ENCODE data around the gene NMNAT2. TPM values are rescaled to one million over a fixed set of nuclear protein-coding genes. Genes with fewer than 3 reads are reported as not detected.

NMNAT2 gene
- polyA plus RNA-seq, 12 donors: 0.76 to 2.1 (median 1.6) TPM; not detected in 2

GRCh38 chr1:183239793-183240525 lies 178.2 kb downstream of the NMNAT2 start:
- peak; percentile 82 for DNase-seq

- no peak for DNase-seq
These were observed 178.9 kb downstream of the NMNAT2 start for GRCh38 chr1:183239220-183239742.

DNA sequence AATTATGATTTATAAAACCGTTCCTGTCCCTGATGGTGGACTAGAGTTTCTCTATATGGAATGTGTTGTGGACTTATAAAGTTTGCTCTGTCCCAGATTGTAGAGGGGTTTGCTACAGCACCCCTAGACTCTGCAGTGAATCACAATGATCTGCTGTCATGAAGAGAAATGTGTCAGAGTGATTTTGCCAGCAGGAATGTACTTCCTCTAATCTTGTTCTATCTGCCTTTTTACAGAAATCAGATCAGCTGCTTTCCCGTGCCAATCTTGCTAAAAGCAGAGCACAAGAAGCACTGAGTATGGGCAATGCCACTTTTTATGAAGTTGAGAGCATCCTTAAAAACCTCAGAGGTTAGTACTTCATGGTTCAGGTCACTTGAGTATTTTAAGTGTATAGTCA lies 180.1 kb downstream of the NMNAT2 start:
- no peak for DNase-seq

DNA sequence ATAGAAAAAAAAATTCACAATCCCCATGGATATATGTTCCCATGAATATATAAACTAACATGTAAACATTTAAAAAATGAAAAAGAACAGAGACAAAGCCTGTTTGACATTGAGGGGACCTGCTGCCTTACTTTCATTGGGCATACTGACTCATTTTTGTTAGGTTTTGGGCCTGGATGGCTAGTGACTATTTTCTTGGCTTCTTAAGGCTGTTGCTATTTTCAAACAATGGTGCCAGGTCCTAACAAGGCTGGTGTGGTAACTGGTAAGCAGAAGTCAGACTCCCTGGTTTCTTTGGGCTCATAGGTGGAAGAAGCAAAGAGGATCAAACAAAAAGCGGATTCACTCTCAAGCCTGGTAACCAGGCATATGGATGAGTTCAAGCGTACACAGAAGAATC lies 181.1 kb downstream of the NMNAT2 start:
- DNase-seq: no peak

DNA sequence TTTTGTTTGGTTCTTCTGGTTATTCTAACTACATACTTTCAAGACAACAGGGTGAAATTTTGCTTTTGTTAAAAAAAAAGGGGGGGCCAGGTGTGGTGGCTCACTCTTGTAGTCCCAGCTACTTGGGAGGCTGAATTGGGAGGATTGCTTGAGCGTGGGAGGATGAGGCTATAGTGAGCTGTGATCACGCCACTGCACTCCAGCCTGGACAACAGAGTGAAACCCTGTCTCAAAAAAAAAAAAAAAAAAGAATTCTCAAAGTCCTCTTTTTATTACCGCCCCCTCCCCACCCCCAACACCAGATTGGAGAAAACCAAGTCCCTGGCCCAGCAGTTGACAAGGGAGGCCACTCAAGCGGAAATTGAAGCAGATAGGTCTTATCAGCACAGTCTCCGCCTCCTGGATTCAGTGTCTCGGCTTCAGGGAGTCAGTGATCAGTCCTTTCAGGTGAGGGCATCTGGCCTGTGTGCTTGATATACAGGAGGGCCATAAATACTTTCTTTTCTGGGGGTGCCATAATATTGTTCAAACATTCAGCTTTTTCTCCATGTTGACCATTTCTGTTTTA lies 181.9 kb downstream of the NMNAT2 start:
- DNase-seq: no peak

DNA sequence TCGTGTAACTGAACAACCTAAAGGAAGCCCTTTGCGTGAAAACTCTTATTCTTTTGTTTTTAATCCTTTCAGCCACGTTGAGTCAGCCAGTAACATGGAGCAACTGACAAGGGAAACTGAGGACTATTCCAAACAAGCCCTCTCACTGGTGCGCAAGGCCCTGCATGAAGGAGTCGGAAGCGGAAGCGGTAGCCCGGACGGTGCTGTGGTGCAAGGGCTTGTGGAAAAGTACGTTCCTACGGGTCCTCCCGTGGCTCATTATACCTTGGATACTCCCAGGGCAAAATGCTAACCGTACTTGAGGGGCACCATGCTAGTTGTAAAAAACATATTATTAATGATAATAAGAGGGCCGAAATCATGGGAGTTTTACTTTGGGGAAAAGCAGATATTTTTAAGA lies 182.7 kb downstream of the NMNAT2 start:
- DNase-seq: no peak

DNA sequence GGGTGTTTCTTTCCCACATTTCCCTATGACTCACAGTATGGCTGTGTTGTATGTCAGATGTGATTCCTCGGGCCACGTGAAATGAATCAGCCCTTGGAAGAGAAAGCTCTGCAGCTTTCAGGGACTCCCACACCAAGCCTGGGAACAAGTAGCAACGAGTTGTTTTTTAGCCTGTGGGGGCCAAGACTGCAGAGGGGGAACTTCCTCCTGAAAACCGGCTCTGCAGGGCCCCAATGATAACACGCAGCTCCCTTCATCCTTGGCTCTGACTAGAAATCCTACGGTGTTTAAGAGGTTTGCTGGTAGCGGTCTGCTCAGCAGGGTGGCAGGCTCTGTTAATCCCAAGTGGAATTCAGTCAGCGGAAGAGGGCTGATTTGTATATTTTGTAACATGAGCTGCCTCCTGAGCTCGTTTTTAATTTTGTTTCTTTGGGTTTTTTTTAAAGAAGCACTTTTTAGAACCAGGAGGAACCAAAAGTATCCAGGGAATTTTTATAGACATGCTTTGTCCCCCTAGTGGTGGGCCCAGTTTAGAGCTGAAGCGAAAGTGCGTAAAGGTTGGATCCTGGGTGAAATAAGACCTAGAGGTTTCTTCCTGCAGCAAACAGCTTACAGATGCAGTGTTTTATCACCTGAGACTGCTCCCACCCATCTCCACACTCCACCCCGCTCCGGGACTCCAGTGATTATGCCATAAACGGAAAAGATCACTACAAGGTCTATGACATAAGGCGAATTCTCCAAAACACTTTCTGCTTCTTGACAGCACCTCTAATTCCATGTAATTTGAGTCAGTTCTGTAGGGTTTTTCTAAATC lies 183.3 kb downstream of the NMNAT2 start:
- DNase-seq: peak; percentile 90

DNA sequence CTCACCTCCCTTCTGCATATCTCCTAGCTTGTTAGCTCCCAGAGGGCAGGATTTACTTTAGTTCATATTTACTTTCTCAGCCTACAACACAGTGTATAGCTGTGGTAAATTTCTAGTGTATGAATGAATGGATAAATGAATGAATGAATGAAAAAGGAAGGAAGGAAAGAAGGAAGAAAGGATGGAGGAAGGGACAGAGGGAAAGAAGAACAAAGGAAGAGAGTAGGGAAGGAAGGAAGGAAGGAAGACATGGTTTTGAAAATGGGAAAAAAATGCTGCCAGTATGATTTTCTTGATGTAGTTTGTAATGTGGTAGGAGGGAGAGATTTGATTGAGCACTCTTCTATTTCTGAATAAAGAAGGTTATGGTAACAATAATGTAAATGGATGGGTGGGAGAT lies 185.1 kb downstream of the NMNAT2 start:
- no peak for DNase-seq

DNA sequence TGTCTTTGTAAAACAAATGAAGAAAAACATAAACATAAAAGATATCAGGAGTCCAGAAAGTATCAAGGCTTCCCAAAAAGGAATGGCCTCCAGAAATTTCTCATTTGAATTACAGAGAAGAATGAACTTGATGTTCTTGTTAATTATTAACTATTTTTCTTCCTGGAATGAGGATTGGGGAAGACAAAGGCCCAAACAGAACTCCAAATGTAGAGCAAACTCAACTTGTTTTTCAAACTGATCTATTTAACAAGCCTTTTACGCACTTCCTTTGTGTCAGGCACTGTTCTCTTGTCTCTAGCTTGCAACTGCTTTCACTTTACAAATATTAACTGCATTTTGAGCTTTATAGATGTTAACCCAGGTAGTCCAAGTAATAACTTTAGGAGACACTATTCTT lies 186.6 kb downstream of the NMNAT2 start:
- no peak for DNase-seq

- no peak for DNase-seq
These were observed 187.8 kb downstream of the NMNAT2 start for GRCh38 chr1:183230413-183230812.

- DNase-seq: no peak
These were observed 189.6 kb downstream of the NMNAT2 start for GRCh38 chr1:183228347-183229220.

DNA sequence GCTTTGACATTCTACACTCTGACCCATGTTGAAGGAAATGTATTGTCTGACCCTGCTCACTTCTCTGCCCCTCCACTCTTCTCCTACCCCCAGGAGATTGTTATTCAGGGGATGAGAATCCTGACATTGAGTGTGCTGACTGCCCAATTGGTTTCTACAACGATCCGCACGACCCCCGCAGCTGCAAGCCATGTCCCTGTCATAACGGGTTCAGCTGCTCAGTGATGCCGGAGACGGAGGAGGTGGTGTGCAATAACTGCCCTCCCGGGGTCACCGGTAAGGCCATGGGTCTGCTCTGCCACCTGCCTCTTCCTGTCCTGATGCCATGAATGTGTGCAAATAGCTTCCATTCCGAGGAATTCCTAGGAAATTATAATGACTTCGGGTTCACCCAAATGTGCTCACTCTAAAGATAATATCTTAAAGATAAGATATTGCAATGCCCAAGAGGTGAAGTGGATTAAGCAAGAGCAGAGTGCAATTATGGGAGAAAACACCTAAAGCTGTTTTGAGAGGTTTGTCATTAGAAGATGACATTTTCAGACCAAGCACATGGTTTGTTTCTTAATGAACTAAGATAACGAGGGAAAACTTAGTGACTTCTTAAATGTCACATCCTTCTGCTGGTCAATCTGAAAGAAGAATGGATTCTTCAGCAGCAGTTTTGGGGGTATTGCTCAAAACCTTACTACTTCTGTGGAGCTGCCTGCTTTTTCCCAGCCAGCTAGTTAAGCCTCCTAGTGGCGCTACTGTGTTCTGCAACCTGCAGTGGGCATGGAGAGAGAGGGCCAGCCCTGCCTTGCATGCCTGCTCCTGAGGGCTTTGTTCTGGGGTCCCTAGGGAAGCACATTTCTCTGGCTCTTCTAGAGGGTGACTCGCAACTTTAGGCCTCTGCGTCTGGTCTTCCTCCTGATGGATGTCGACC lies 190.5 kb downstream of the NMNAT2 start:
- no peak for DNase-seq

GRCh38 chr1:183226963-183227362 lies 191.2 kb downstream of the NMNAT2 start:
- DNase-seq: no peak

DNA sequence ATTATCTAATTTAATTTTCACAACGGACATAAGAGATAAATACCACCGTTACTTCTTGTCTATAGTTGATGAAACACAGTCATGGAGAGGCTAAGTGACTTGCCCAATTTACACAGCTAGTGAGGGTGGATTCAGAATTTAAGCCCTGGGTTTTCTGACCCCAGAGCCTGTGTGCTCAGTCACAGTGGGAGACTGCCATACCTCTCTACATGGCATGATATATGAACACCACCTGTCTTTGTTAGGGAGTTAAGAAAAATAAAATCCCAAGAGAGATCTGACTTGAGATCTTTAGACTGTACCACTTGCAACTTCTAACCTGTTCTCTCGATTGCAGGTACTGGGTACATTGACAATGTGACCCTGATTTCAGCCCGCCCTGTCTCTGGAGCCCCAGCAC lies 191.8 kb downstream of the NMNAT2 start:
- no peak for DNase-seq

DNA sequence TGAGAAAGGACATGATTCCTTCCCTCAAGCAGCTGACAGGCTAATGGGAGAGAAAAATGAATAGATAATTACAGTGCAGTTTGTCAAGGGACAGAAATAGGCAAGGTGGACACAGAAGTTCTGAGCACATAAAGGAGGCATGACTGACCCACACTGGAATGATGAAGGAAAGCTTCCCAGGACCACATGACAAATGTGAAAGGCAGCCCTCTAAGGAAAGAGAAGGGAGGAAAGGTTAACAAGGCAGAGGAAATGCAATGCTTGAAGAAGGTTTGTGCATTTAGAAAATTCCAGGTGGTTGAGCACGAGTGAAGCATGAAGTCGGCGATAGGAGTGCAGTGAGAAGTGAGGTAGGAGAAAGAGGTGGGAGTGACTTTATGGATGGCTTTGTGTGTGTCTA lies 194.7 kb downstream of the NMNAT2 start:
- DNase-seq: no peak

- DNase-seq: no peak
These were observed 195.3 kb downstream of the NMNAT2 start for GRCh38 chr1:183222909-183223308.

GRCh38 chr1:183219616-183220009 lies 198.6 kb downstream of the NMNAT2 start:
- DNase-seq: no peak

DNA sequence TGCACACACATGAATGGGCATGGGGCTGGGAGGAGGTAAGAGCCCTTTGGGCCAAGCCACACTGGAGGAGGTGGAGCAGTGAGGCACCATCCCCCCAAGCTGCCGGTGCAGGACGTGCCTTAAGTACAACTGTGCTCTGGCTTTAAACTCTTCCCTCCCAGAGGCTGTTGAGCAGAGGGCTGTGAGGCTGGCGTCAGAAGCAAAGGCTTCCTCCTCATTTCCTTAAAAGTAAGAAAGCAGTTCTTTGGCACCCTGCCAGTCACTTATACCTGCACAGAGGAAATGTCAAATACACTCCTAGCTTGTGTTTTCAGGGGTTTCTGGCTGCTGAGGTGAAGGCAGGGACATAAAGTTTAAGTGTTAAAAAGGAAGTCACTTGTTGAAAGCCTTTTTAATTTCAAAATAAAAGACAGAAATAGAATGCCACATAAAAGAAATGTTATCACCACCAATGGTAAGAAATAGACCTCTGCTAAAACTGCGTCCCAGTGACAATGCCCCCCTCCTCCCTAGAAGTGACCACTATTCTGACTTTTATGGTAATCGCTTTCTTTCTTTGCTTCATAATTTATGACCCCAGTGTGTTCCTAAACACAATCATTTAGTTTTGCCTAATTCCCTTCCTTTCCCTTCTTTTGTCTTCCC lies 199.1 kb downstream of the NMNAT2 start:
- no peak for DNase-seq

DNA sequence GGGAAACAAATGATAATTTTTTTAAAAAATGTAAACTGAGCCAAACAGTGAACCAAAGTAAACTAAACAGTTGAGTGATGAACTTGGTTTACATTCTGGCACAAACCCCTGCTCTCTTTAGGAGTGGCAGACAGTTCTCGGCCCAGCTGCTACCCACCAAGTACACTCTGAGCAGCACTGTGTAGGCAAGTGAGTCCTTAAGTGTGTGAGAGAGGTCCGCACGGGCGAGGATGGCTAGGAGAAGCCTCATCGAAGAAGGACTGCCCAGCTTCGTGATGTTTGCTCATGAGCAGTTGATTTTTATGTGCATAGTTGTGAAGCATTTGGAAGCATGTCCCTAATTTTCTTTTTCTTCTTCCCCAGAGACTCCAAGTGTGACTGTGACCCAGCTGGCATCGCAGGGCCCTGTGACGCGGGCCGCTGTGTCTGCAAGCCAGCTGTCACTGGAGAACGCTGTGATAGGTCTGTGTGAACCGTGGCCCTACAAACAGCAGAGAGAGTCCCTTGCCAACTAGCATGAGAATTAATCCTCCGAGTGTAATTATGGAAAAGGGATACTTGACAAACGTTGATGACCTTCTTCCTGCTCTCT lies 200.1 kb downstream of the NMNAT2 start:
- no peak for DNase-seq

DNA sequence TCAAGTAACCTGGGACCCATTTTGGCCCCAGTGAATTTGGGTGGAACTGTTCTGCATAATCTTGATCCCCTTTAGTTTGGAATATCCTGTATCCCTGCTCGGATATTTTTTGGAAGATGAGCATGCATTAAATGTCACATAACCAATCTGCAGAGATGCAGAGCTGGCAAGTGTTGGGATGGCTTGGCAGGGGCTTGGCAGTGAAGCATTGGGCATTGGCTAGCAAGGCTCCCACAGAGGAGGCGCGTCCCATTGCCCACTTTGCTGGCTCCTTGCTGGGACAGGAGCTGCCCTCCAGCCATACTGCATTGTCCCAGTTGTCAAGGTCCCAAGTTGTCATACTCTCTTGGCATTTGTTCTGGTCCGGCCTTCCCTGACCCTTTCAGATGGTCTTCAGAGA lies 202.2 kb downstream of the NMNAT2 start:
- no peak for DNase-seq

Data from muscle of arm (tissue), 12 donors.